Colonic mucosa (tissue), 4 donors: Measurements from ENCODE around the gene ADGRL3. TPM values are rescaled to one million over a fixed set of nuclear protein-coding genes. Genes with fewer than 3 reads are reported as not detected.

Source experiments
- DNase-seq: peaks from one replicate; pipeline ENCODE4 v3.0.0-alpha.2; 2020
- H3K27ac ChIP-seq: fragments of 200-600 bp; one replicate; pipeline ENCODE4 v1.8.0; 2021
- H3K27me3 ChIP-seq: fragments of 200-600 bp; one replicate; pipeline ENCODE4 v1.8.0; 2021
- H3K36me3 ChIP-seq: fragments of 200-600 bp; one replicate; pipeline ENCODE4 v1.8.0; 2021
- H3K4me1 ChIP-seq: fragments of 200-600 bp; one replicate; pipeline ENCODE4 v1.8.0; 2021; ENCODE audit warnings: mild to moderate bottlenecking
- H3K4me3 ChIP-seq: fragments of 200-600 bp; one replicate; pipeline ENCODE4 v1.8.0; 2021
- H3K9ac ChIP-seq, 2 donors: one replicate each; pipeline ENCODE4 v1.7.0; 2013; ENCODE audit warnings: control low read depth in 2 of 2, low read depth in 2 of 2, low read length in 2 of 2
- H3K9me3 ChIP-seq: fragments of 200-600 bp; one replicate; pipeline ENCODE4 v1.8.0; 2021
- intact Hi-C: fragments of 100-400 bp; cut with DNase I; formaldehyde crosslinking; loops from one replicate; pipeline ENCODE4 v1.14.1; 2022
- total RNA-seq, 2 donors: library from RNA; stranded (reverse); fragmentation: NEBNext Ultra II Directional in 1 of 2; extraction: Animal tissue kit (Norgen Biotek cat#: 25700) in 1 of 2; gene quantifications; one replicate each; pipeline ENCODE4 v1.2.1, GENCODE V29; 2021
- TF ChIP-seq, protein P1 (sequence below): fragments of 200-600 bp; IDR thresholded peaks from one replicate; pipeline ENCODE4 v1.8.0; 2022; ENCODE audit warnings: antibody characterized with exemption, mild to moderate bottlenecking
- donor health status: healthy.
- donor health status: DM: no; HTN: no; CAD: no.
- donor health status: DM: no; HTN: no; CAD: no.

ADGRL3 gene
- 1 to 10 TPM; 4.1 to 4.4 TPM for total RNA-seq

DNA sequence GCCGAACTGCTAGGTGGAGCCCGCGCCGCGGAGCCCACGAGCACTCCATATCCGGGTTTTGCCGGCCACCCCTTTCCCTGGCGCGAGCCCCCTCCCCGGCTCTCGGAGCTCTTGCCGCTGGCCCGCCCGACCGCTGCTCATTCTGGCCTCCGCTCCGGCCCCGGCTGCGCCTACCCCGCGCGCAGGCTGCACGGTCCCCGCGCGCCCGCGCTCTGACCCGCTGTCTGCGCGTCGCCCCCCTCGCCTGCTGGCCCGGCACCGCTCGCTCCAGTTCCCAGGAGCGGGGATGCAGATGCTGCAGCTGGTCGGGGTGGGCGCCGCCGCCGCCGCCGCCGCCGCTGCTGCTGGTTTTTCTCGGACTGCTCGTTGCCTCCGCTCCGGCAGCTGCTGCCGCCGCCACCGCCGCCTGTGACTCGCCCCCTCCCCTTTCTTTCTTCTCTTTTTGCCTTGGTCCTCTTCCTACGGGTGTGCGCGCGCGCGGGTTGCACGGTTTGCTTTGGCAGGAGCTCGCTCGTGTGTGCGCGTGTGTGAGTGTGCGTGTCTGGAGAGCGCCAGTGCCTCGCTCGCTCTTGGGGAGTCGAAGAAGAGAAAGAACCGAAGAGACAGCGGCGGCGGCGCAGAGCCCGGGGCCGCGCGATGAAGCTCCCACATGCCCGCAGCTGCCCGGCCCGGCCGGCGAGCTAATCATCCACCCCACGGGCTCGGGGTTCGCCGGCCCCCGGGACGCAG lies at the start of gene ADGRL3:
ADGRL3 (plus strand) TSS at position 140 of the 729 bp plus-strand sequence.
- DNase-seq = peak; percentile 19

GRCh38 chr4:61152433-61152832 lies 47.7 kb upstream of the ADGRL3 start:
- H3K4me1 ChIP-seq = no peaks in the 10 kb centered on the region
- intact Hi-C loops = no loop called here
- TF ChIP-seq, protein P1, sequence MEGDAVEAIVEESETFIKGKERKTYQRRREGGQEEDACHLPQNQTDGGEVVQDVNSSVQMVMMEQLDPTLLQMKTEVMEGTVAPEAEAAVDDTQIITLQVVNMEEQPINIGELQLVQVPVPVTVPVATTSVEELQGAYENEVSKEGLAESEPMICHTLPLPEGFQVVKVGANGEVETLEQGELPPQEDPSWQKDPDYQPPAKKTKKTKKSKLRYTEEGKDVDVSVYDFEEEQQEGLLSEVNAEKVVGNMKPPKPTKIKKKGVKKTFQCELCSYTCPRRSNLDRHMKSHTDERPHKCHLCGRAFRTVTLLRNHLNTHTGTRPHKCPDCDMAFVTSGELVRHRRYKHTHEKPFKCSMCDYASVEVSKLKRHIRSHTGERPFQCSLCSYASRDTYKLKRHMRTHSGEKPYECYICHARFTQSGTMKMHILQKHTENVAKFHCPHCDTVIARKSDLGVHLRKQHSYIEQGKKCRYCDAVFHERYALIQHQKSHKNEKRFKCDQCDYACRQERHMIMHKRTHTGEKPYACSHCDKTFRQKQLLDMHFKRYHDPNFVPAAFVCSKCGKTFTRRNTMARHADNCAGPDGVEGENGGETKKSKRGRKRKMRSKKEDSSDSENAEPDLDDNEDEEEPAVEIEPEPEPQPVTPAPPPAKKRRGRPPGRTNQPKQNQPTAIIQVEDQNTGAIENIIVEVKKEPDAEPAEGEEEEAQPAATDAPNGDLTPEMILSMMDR = no peak
- no peak overlapping the region for H3K27ac ChIP-seq
- no peaks in the 10 kb centered on the region for H3K9me3 ChIP-seq
- H3K36me3 ChIP-seq = no peaks in the 10 kb centered on the region
- DNase-seq = no peak
- H3K27me3 ChIP-seq = no peaks in the 10 kb centered on the region
- H3K9ac ChIP-seq = no peak overlapping the region
- H3K4me3 ChIP-seq = no peak overlapping the region

More for the DNA sequence above, at the start of gene ADGRL3:
- H3K4me1 ChIP-seq = no peaks in the 10 kb centered on the region
- H3K4me3 ChIP-seq = peak within 1 kb of the TSS; percentile 30
- peak within 1 kb of the TSS; percentile 22 for H3K27ac ChIP-seq
- intact Hi-C loops = no loop called here
- peaks cover 36% of the 10 kb centered on the region for H3K27me3 ChIP-seq
- H3K9me3 ChIP-seq = no peaks in the 10 kb centered on the region
- TF ChIP-seq, protein P1 = no peak
- H3K36me3 ChIP-seq = no peaks in the 10 kb centered on the region
- peak within 1 kb of the TSS in 1 of 2 donors; percentile 50 for H3K9ac ChIP-seq

DNA sequence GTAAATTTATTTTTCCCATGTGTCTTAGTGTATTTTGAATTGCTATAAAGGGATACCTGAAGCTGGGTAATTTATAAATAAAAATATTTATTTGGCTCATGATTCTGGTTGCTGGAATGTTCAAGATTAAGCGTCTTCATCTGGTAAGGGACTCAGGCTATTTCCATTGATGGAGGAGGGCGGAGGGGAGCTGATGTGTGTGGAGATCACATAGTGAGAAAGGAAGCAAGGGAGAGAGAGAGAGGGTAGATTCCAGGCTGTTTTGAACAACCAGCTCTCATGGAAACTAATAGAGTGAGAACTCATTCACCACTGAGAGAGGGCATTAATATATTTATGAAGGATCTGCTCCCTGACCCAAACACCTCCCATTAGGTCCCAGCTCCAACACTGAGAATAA lies 39.6 kb upstream of the ADGRL3 start:
- no peak overlapping the region for H3K27ac ChIP-seq
- H3K9me3 ChIP-seq = no peaks in the 10 kb centered on the region
- no peaks in the 10 kb centered on the region for H3K27me3 ChIP-seq
- intact Hi-C loops = no loop called here
- TF ChIP-seq, protein P1 = no peak
- H3K4me1 ChIP-seq = no peaks in the 10 kb centered on the region
- no peaks in the 10 kb centered on the region for H3K36me3 ChIP-seq
- no peak overlapping the region for H3K4me3 ChIP-seq
- H3K9ac ChIP-seq = no peak overlapping the region
- no peak for DNase-seq

DNA sequence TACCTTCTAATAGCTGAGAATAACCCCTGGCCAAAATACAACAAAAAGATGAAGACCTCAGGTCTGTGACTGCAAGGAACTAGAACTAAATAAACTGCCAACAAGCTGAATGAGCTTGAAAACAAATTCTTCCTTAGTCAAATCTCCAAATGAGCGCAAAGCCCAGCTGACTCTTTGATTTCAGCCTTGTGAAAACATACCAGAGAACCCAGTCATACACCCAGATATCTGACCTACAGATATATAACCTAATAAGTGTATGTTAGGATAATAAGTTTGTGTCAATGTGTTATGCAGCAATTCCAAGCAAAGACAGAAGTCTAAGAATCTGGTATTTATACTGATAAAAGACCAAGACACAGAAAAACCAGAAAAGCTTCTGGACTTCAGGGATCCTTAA lies 38.0 kb upstream of the ADGRL3 start:
- Histone ChIP-seq H3K9me3 (no peaks in the 10 kb centered on the region), H3K4me3 (no peak overlapping the region), H3K36me3 (no peaks in the 10 kb centered on the region), H3K4me1 (no peaks in the 10 kb centered on the region), H3K27ac (no peak overlapping the region), H3K9ac (no peak overlapping the region), H3K27me3 (no peaks in the 10 kb centered on the region)
- intact Hi-C loops = no loop called here
- TF ChIP-seq, protein P1 = no peak
- no peak for DNase-seq

DNA sequence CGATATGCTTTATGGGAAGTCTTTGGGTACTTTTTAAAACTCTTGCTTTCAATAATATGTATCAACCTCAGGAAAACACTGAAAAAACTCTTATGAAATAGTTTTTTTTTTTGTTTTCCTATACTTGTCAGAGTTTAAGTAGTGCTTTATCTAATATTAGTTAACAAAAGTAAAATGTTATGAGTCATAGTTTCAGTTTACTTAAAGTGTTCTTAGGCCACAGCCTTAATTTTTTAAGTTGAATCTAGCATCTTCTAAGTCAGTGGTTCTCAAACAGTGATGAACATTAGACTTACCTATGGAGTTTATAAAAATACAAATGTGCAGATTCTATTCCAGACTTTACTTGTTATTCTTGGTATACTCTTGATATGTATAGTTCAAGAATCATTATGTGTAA lies 26.3 kb upstream of the ADGRL3 start:
- no peak for DNase-seq
- H3K9ac ChIP-seq = no peak overlapping the region
- H3K27me3 ChIP-seq = no peaks in the 10 kb centered on the region
- H3K27ac ChIP-seq = no peak overlapping the region
- H3K9me3 ChIP-seq = no peaks in the 10 kb centered on the region
- intact Hi-C loops = no loop called here
- TF ChIP-seq, protein P1 = no peak
- H3K4me1 ChIP-seq = no peaks in the 10 kb centered on the region
- H3K4me3 ChIP-seq = no peak overlapping the region
- H3K36me3 ChIP-seq = no peaks in the 10 kb centered on the region
